LNCAP (cell line): ENCODE measurements around the gene HES4.

ENCODE experiments used
- CTCF ChIP-seq: fragments of 450-650 bp; IDR thresholded peaks from 2 replicates; pipeline ENCODE4 v1.5.1; 2017; ENCODE audit warnings: mild to moderate bottlenecking

Gene HES4

GRCh38 chr1:1038694-1039093 lies 38.8 kb upstream of the HES4 start:
- TF ChIP-seq CTCF, result no peak

GRCh38 chr1:1037366-1038327 lies 37.8 kb upstream of the HES4 start:
- no peak for TF ChIP-seq CTCF

GRCh38 chr1:1035291-1035943 lies 35.5 kb upstream of the HES4 start:
- no peak for TF ChIP-seq CTCF

GRCh38 chr1:1034439-1034781 lies 34.5 kb upstream of the HES4 start:
- TF ChIP-seq CTCF, result no peak

GRCh38 chr1:1033731-1034438 lies 34.0 kb upstream of the HES4 start:
- TF ChIP-seq CTCF, result no peak

- TF ChIP-seq CTCF, result no peak
Measured at GRCh38 chr1:1033009-1033587, 33.2 kb upstream of the HES4 start.

- TF ChIP-seq CTCF, result no peak
Measured at GRCh38 chr1:1032424-1032823, 32.5 kb upstream of the HES4 start.
